ENCODE results near the gene ARHGAP24. TPM values are rescaled to one million over a fixed set of nuclear protein-coding genes. Genes with fewer than 3 reads are reported as not detected.

The ARHGAP24 gene
- total RNA-seq, 1 experiment from 2014 or later: 1.3 TPM

- TF ChIP-seq ATF3 (IDR thresholded peaks at IDR 0.05) (no peak), SIN3A (IDR thresholded peaks at IDR 0.05; ENCODE audit: low read depth) (no peak), POLR2A (IDR thresholded peaks at IDR 0.05; ENCODE audit: borderline replicate concordance, extremely low read depth, insufficient read depth, insufficient read length) (no peak), YY1 (IDR thresholded peaks at IDR 0.05; ENCODE audit: extremely low read depth, insufficient replicate concordance, low read depth, low read length) (no peak), EGR1 (IDR thresholded peaks at IDR 0.05; ENCODE audit: low read depth) (no peak), ELF1 (IDR thresholded peaks at IDR 0.05; ENCODE audit: borderline replicate concordance, low read depth) (no peak), TCF7L2 (IDR thresholded peaks at IDR 0.05; ENCODE audit: borderline replicate concordance, extremely low read depth, insufficient read depth, insufficient read length) (no peak), FOSL1 (IDR thresholded peaks at IDR 0.05; ENCODE audit: low read depth) (no peak)
Measured at GRCh38 chr4:85905761-85906160, 430.8 kb downstream of the ARHGAP24 start (continued).

- RAD21 ChIA-PET (ENCODE audit: low non-redundant PET in 1 of 2, low total read pairs in 2 of 2, uncharacterized antibody in 2 of 2, unreplicated experiment in 2 of 2): no interaction called here
- Histone ChIP-seq H3K9ac (ENCODE audit: low read length) (no peak overlapping the region), H3K4me1 (ENCODE audit: control insufficient read depth in 1 of 2, insufficient read depth in 2 of 2, low read length in 2 of 2) (no peaks in the 10 kb centered on the region), H3K4me2 (ENCODE audit: low read length) (no peak overlapping the region), H3K27ac (ENCODE audit: low read depth, low read length) (no peak overlapping the region), H3K36me3 (ENCODE audit: control insufficient read depth in 1 of 2, insufficient read depth in 2 of 2, low read length in 2 of 2) (no peaks in the 10 kb centered on the region), H3K79me2 (ENCODE audit: insufficient read depth, low read length) (no peaks in the 10 kb centered on the region), H3K27me3 (ENCODE audit: insufficient read depth, low read length) (no peaks in the 10 kb centered on the region), H2AFZ (ENCODE audit: low read depth, low read length, poor library complexity, severe bottlenecking) (no peak overlapping the region), H3K9me2 (ENCODE audit: insufficient read depth) (no peaks in the 10 kb centered on the region), H4K20me1 (ENCODE audit: insufficient read depth) (no peaks in the 10 kb centered on the region), H3K4me3 (replicated peaks in 1 of 2; ENCODE audit: low read depth in 1 of 2, low read length in 2 of 2) (no peak overlapping the region), H3K9me3 (ENCODE audit: control insufficient read depth in 1 of 2, insufficient read depth in 1 of 2, low read depth in 1 of 2, low read length in 2 of 2) (no peaks in the 10 kb centered on the region)
- TF ChIP-seq SRF (IDR thresholded peaks at IDR 0.05; ENCODE audit: low read depth): no peak
- TF ChIP-seq ZFX (IDR thresholded peaks at IDR 0.05): no peak
- no peak for TF ChIP-seq POLR2A (IDR thresholded peaks at IDR 0.05; ENCODE audit: borderline replicate concordance, extremely low read depth, insufficient read depth, insufficient read length)
- no peak for TF ChIP-seq SIN3A (IDR thresholded peaks at IDR 0.05; ENCODE audit: low read depth)
- TF ChIP-seq ZBTB33 (IDR thresholded peaks at IDR 0.05; ENCODE audit: extremely low read depth, insufficient replicate concordance, low read length): no peak
- no peak for TF ChIP-seq CTCF (IDR thresholded peaks at IDR 0.05 in 2 of 3, conservative IDR thresholded peaks at IDR 0.05 in 1 of 3; ENCODE audit: borderline replicate concordance in 1 of 3, insufficient read depth in 1 of 3, low read depth in 2 of 3, low read length in 2 of 3)
- TF ChIP-seq MAX (IDR thresholded peaks at IDR 0.05): no peak
- DNase-seq (ENCODE audit: low read depth, low spot score): no peak
- ATAC-seq: no peak
- intact Hi-C loops (cut with micrococcal nuclease): no loop called here
- POLR2A ChIA-PET: no interaction called here
- CTCF ChIA-PET: interaction anchor here (0.8 kb wide), 1 partner anchor 110 kb away, joined by 3 read pairs; no protein-coding TSS in a partner anchor
- BruUV-seq (replicated peaks): no TSS peak
Measured at GRCh38 chr4:85907001-85907400, 432.1 kb downstream of the ARHGAP24 start.
